NCI-H1048 (cell line): ENCODE measurements around the gene SLC6A13.
"Not testable (repeated sequence)": the region's sequence is repeated elsewhere in the genome, so short reads cannot be mapped to it uniquely, and the experiment has no call there.

Experiments
- DNase-seq: peaks from one replicate; lab custom pipeline; 2025; lab: John Stamatoyannopoulos, UW

The SLC6A13 gene

DNA sequence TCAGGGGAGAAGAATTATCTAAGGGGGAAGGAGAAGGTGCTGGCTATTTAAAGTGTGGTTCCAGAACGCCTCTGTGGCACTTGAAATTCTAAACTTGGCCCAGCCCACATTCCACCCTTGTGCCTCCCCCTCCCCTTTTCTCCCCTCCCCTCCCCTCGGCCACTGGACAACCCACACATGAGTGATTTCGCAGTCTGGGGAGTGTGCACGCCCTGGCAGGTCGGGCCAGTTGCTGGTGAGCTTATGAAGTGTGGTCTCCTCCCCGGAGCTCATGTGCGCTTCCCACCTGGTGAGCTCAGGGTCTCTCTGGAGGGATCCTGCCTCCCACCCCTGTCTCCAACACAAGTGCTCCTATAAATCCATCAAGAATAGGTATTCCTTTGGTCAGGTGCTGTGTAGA, at the start of gene SLC6A13:
TSS of gene SLC6A13 (minus strand) at position 20 of the 400 bp plus-strand sequence. CDS start 2,784 bp downstream, outside the sequence.
- no peak for DNase-seq

DNA sequence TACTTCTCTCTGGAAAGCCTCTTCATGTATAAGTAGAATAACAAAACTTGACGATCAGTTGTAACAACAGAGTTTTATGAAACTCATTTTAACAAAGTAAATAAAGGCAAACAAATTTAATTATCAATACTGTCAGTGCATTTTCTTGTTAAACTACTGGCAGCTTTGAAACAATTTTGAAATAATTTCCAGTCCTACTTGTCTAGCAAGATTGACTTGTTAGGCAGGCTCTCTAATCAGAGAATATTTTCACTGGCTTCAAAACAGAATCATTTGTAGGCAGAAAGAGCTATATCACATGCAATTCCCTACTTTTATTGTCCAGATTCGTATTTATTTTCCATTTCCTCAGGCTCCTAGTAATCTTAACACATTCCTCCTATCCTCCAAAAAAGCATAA, 45.9 kb upstream of the SLC6A13 start:
- no peak for DNase-seq

- DNase-seq, result no peak
Observed at GRCh38 chr12:307406-307805, 44.8 kb upstream of the SLC6A13 start.

GRCh38 chr12:304805-305204, 42.2 kb upstream of the SLC6A13 start:
- no peak for DNase-seq

GRCh38 chr12:302766-303165, 40.1 kb upstream of the SLC6A13 start:
- DNase-seq, result not testable (repeated sequence)

- not testable (repeated sequence) for DNase-seq
Observed at GRCh38 chr12:300166-300565, 37.5 kb upstream of the SLC6A13 start.

DNA sequence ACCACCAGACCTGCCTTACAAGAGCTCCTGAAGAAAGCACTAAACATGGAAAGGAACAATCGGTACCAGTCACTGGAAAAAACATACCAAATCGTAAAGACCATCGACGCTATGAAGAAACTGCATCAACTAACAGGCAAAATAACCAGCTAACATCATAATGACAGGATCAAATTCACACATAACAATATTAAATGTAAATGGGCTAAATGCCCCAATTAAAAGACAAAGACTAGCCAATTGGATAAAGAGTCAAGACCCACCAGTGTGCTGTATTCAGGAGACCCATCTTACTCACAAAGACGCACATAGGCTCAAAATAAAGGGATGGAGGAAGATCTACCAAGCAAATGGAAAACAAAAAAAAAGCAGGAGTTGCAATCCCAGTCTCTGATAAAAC, 36.9 kb upstream of the SLC6A13 start:
- DNase-seq, result not testable (repeated sequence)

DNA sequence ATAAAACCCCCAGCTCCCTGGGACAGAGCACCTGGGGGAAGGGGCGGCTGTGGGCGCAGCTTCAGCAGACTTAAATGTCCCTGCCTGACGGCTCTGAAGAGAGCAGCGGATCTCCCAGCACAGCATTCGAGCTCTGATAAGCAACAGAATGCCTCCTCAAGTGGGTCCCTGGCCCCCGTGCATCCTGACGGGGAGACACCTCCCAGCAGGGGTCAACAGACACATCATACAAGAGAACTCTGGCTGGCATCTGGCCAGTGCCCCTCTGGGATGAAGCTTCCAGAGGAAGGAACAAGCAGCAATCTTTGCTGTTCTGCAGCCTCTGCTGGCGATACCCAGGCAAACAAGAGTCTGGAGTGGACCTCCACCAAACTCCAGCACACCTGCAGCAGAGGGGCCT, 35.4 kb upstream of the SLC6A13 start:
- not testable (repeated sequence) for DNase-seq

DNA sequence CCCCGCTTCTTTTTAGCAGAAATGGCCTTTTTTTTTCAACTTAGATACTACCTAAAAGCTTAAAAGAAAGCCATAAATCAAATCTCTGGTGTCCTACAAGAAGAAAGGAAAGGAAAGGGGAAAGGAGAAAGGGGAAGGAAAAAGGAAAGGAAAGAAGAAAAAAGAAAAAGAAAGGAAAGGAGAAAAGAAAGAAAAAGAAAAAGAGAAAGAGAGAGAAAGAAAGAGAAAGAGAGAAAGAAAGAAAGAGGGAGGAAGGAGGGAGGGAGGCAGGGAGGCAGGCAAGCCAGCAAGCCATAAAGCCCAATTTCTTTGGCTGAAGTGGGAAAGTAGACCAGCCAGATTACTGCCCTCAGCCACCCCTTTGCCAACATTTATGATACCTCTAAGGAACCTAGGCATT, 32.5 kb upstream of the SLC6A13 start:
- no peak for DNase-seq

- no peak for DNase-seq
Observed at GRCh38 chr12:293199-293598, 30.6 kb upstream of the SLC6A13 start.

- no peak for DNase-seq
Observed at GRCh38 chr12:292186-292585, 29.6 kb upstream of the SLC6A13 start.

GRCh38 chr12:291153-291723, 28.6 kb upstream of the SLC6A13 start:
- no peak for DNase-seq

GRCh38 chr12:288687-289086, 26.1 kb upstream of the SLC6A13 start:
- no peak for DNase-seq

GRCh38 chr12:286531-287300, 24.1 kb upstream of the SLC6A13 start:
- DNase-seq, result no peak

DNA sequence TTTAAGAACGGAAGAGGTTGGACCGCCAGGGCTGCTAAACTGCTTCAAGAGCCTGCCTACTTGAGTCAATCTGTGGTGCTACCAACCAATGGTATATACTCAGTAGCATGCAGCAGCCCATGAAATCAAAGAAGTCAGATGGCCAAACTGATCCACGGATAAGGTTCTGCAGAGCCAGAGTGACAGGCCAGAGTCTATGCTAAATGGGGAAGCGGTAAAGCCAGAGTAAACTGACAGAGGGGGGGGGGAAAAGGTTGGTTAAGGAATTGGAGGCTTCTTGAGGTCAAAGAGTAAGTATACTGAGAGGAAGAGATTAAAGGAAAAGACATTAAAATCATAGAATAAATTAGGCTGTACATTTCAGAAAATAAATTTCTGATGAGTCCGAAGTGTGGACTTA, 15.4 kb upstream of the SLC6A13 start:
- no peak for DNase-seq

GRCh38 chr12:275812-276211, 13.2 kb upstream of the SLC6A13 start:
- DNase-seq, result no peak

GRCh38 chr12:273382-273781, 10.7 kb upstream of the SLC6A13 start:
- no peak for DNase-seq

DNA sequence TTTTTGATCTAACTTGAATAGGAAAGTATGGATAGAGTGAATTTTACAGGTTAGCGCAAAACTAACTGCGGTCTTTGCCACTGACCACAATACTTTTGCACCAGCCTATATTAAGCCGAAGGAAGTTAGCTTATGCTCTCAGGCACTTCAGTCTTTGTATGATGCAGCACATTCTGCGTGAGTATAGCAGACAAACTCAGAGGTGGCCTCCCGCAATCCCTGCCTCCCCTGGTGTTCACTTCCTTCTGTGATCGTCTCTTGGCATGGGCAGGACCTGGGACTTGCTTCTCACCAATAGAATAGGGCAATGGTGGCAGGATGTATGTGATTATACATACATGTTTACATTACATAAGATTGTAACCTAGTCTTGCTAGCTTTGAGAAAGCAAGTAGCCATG, 10.3 kb upstream of the SLC6A13 start:
- DNase-seq, result no peak

DNA sequence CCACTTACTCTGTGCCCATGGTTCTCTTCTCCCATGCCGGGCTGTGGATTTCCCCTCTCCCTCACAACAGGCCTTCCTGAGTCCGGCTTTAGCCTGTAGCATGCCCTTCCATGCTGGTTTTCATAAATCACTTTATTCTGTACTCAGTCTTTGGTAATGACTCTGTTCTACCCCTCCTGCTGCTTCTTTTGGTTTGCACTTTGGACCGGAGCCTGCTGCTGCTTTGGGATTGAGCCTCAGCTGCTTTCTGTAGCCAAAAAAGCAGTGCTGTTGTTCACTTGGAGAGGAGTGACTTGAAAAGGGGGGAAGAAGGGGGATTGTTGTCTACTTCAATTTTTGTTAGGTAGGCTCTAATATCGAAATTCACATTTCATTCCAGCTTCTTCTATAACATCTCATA, 8.5 kb upstream of the SLC6A13 start:
- DNase-seq, result no peak

GRCh38 chr12:269191-269590, 6.6 kb upstream of the SLC6A13 start:
- DNase-seq, result no peak

- no peak for DNase-seq
Observed at GRCh38 chr12:268483-268840, 5.8 kb upstream of the SLC6A13 start.

DNA sequence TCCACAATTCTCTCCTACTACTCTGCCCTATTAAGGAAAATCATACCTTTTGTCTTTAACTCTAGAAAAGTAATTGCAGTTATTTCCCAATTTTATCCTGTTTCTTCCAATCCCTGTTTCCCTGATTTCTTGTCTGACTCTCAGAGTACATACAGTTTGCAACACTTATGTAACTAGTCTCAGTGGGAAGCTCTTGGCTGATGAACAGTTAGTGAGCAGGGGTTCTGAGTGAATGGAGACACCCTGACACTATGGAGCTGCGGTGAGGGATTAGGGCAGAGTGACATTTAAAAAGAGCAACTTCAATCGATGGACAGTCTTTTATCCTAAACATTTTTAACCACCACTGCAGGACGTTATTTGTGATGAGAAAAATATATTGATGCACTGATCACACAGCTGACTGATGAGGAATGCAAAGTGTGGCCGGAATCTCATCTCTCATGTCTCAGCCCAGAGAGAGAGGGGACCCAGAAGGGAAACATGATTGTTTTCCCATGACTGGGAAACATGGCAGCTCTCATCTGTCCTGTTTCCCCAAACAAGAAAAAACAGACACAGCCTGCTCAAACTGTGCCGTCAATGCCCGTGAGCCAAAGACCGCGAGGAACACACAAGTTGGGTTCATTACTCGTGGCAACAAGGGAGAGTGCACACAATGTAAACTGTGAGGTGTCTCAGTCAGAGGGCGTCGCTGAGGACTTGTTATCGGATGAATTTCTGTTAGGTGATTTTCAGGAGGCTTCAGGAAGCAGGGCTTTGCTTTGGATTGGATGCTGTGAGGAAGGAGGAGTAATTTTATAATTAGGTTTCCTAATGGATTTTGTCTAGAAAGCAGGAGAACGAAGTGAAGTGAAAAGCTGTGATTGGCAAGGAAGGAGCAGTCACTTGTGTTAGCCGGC, 5.2 kb upstream of the SLC6A13 start:
- DNase-seq, result no peak

DNA sequence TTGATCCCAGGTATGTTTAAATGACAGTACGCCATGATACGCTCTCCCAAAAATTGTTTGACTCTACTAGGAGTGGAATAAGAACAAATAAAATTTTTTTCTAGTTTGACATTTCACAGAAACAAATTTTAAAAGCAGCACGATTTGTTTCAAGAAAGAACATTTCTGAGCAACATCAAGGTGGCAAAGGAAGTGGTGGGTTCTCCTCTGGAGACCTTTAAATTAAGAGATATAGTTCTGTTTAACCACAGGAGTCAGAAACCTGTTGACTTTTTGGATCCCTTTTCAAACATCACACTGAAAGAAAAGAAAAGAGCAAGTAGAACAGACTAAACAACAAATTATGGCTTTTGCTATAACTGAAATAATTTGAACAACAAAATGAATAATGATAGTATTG, 2.5 kb upstream of the SLC6A13 start:
- DNase-seq, result no peak
